Measurements from ENCODE around the gene DENND1A. TPM values are rescaled to one million over a fixed set of nuclear protein-coding genes. Genes with fewer than 3 reads are reported as not detected.

Gene DENND1A
- total and polyA plus RNA-seq, 2 of the 13 experiments (the other 11 are each of a cell fraction or from before 2014, with no cell fraction given), result 14.8 to 30.1 TPM

GRCh38 chr9:123336449-123336848 is 593.5 kb downstream of the DENND1A start:
- intact Hi-C loops (cut with micrococcal nuclease; ENCODE audit: unreplicated experiment) (no loop called here), in situ Hi-C loops (cut with HindIII; ENCODE audit: extremely low pct_ligation_motif_present, low pct_unique_long_range_greater_than_20kb) (no loop called here)
- ChIA-PET CTCF (ENCODE audit: low intra/inter-chr PET ratio, low total read pairs) (no interaction called here), POLR2A (no interaction called here)
- H3K4me3 ChIP-seq (replicated peaks in 1 of 3; ENCODE audit: insufficient read depth in 1 of 3, low read depth in 2 of 3, low read length in 3 of 3), result no peak overlapping the region
- 58% methylated on average over 3 of the region's 3 CpGs for WGBS (ENCODE audit: low lambda C conversion rate)
- H3K9me3 ChIP-seq (ENCODE audit: low read length), result no peaks in the 10 kb centered on the region
- H4K20me1 ChIP-seq (ENCODE audit: insufficient read depth, low read length), result no peaks in the 10 kb centered on the region
- TF ChIP-seq PLRG1 (conservative IDR thresholded peaks at IDR 0.05) (no peak), ZNF550 (CRISPR knock-in tag; IDR thresholded peaks at IDR 0.05; ENCODE audit: borderline replicate concordance) (no peak), PHF5A (CRISPR knock-in tag; IDR thresholded peaks at IDR 0.05; ENCODE audit: low read depth, unreplicated experiment) (no peak), AHR (CRISPR knock-in tag; IDR thresholded peaks at IDR 0.05) (no peak), PHF8 (CRISPR knock-in tag; IDR thresholded peaks at IDR 0.05) (no peak), ZFYVE20 (CRISPR knock-in tag; IDR thresholded peaks at IDR 0.05; ENCODE audit: borderline replicate concordance, low read depth) (no peak)
- ATAC-seq, result no peak
- DNase-seq (ENCODE audit: low spot score), result no peak
- H3K79me2 ChIP-seq (ENCODE audit: insufficient read depth, low read length), result no peaks in the 10 kb centered on the region
- H3K4me1 ChIP-seq (ENCODE audit: insufficient read depth, low read length), result peaks cover 38% of the 10 kb centered on the region
- no TSS peak for BruUV-seq (replicated peaks)
- H3K36me3 ChIP-seq (replicated peaks in 1 of 2; ENCODE audit: control insufficient read depth in 1 of 2, insufficient read depth in 2 of 2, low read length in 2 of 2), result no peaks in the 10 kb centered on the region
- H3K27me3 ChIP-seq (ENCODE audit: control insufficient read depth in 1 of 2, insufficient read depth in 2 of 2, low read length in 2 of 2), result peaks cover 0 to 17% of the 10 kb centered on the region in 2 experiments; a peak in 2 of 5 replicates
- H3K9ac ChIP-seq (ENCODE audit: insufficient read depth, low read depth, low read length), result no peak overlapping the region
- H2AFZ ChIP-seq (ENCODE audit: low read length), result no peak overlapping the region
- FAIRE-seq, result no peak
- no peak overlapping the region for H3K4me2 ChIP-seq (ENCODE audit: low read depth, low read length)
- H3K27ac ChIP-seq (ENCODE audit: extremely low read length, insufficient read depth, low read length), result no peak overlapping the region

DNA sequence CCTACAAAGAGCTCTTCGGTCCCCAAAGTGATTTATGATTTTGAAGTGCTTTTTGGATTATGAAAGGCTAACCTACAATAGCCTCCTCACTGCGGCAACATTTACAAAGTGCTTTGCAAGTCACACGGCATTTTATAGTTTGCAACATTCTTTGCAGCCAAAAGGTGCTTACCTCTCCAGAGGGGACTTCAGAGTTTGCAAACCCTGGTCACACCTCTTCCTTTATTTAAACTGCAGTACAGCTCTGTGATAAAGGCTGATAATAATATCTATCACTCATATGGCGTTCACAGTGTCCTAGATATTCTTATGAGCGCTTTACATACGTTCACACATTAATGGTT is 594.0 kb downstream of the DENND1A start:
- ChIA-PET POLR2A (no interaction called here), CTCF (ENCODE audit: low intra/inter-chr PET ratio, low total read pairs) (no interaction called here)
- peak overlapping the region in 1 of 3 experiments; percentile 9; a peak in 1 of 6 replicates for H3K4me3 ChIP-seq (replicated peaks in 1 of 3; ENCODE audit: insufficient read depth in 1 of 3, low read depth in 2 of 3, low read length in 3 of 3)
- no peak for ATAC-seq
- H3K4me2 ChIP-seq (ENCODE audit: low read depth, low read length), result peak overlapping the region; percentile 40
- no peak for DNase-seq (ENCODE audit: low spot score)
- intact Hi-C loops (cut with micrococcal nuclease; ENCODE audit: unreplicated experiment), result no loop called here
- no peaks in the 10 kb centered on the region for H3K36me3 ChIP-seq (replicated peaks in 1 of 2; ENCODE audit: control insufficient read depth in 1 of 2, insufficient read depth in 2 of 2, low read length in 2 of 2)
- H3K9me3 ChIP-seq (ENCODE audit: low read length), result no peaks in the 10 kb centered on the region
- peaks cover 0 to 13% of the 10 kb centered on the region in 2 experiments; a peak in 2 of 5 replicates for H3K27me3 ChIP-seq (ENCODE audit: control insufficient read depth in 1 of 2, insufficient read depth in 2 of 2, low read length in 2 of 2)
- no peaks in the 10 kb centered on the region for H4K20me1 ChIP-seq (ENCODE audit: insufficient read depth, low read length)
- H3K79me2 ChIP-seq (ENCODE audit: insufficient read depth, low read length), result no peaks in the 10 kb centered on the region
- no TSS peak for BruUV-seq (replicated peaks)
- in situ Hi-C loops (cut with HindIII; ENCODE audit: extremely low pct_ligation_motif_present, low pct_unique_long_range_greater_than_20kb), result no loop called here
- H3K4me1 ChIP-seq (ENCODE audit: insufficient read depth, low read length), result peaks cover 36% of the 10 kb centered on the region
- no peak for FAIRE-seq
- no peak overlapping the region for H3K9ac ChIP-seq (ENCODE audit: insufficient read depth, low read depth, low read length)
- WGBS (ENCODE audit: low lambda C conversion rate), result 36% methylated on average over 6 of the region's 6 CpGs
- H3K27ac ChIP-seq (ENCODE audit: extremely low read length, insufficient read depth, low read length), result no peak overlapping the region
- H2AFZ ChIP-seq (ENCODE audit: low read length), result no peak overlapping the region
- TF ChIP-seq NR0B2 (CRISPR knock-in tag; IDR thresholded peaks at IDR 0.05), result no peak
- TF ChIP-seq ZNF350 (CRISPR knock-in tag; IDR thresholded peaks at IDR 0.05; ENCODE audit: borderline replicate concordance, low read depth), result no peak
- TF ChIP-seq NFRKB (IDR thresholded peaks at IDR 0.05), result no peak
- TF ChIP-seq HMGA1 (CRISPR knock-in tag; conservative IDR thresholded peaks at IDR 0.05), result no peak
- no peak for TF ChIP-seq ZNF280D (CRISPR knock-in tag; IDR thresholded peaks at IDR 0.05)
- no peak for TF ChIP-seq TCF12 (IDR thresholded peaks at IDR 0.05)
- no peak for TF ChIP-seq TCF12 (CRISPR knock-in tag; IDR thresholded peaks at IDR 0.05)
- TF ChIP-seq ZBTB33 (CRISPR knock-in tag; IDR thresholded peaks at IDR 0.05), result no peak
- no peak for TF ChIP-seq ZFP36L1 (CRISPR knock-in tag; IDR thresholded peaks at IDR 0.05)
- TF ChIP-seq IRX3 (CRISPR knock-in tag; IDR thresholded peaks at IDR 0.05; ENCODE audit: borderline replicate concordance, low read depth), result no peak
